Activated T-cell treated with anti-CD3 and anti-CD28 coated beads, Interleukin-2, amount 50 U/mL, for 4 hours (primary cell): ENCODE data around the gene RRAS. TPM values are rescaled to one million over a fixed set of nuclear protein-coding genes. Genes with fewer than 3 reads are reported as not detected.

Experiments
- ATAC-seq, 2 donors: fragments of 200-7000 bp; cut with Tn5 transposase; one replicate each; pipeline ENCODE4 v1.10.0; 2021
- DNase-seq: peaks from one replicate; pipeline ENCODE4 v3.0.0-alpha.2; 2020
- H3K27me3 Mint-ChIP-seq: one replicate; pipeline ENCODE4 v1.8.0; 2021; ENCODE audit warnings: low read depth, mixed read lengths
- H3K36me3 Mint-ChIP-seq: one replicate; pipeline ENCODE4 v1.8.0; 2022; ENCODE audit warnings: mixed read lengths; ENCODE audit not compliant: insufficient read depth
- H3K4me1 Mint-ChIP-seq: one replicate; pipeline ENCODE4 v1.8.0; 2021; ENCODE audit warnings: low read depth, mixed read lengths
- H3K4me3 Mint-ChIP-seq: one replicate; pipeline ENCODE4 v1.8.0; 2021; ENCODE audit warnings: mild to moderate bottlenecking, moderate library complexity, mixed read lengths
- H3K9me3 Mint-ChIP-seq: one replicate; pipeline ENCODE4 v1.8.0; 2021; ENCODE audit warnings: mixed read lengths
- total RNA-seq, 3 donors: library from RNA; stranded (reverse); gene quantifications; one replicate each; pipeline ENCODE4 v1.2.1, GENCODE V29; 2021

The RRAS gene
- total RNA-seq, 3 donors from 2014 or later: 2.3 to 3.8 (median 3.5) TPM

DNA sequence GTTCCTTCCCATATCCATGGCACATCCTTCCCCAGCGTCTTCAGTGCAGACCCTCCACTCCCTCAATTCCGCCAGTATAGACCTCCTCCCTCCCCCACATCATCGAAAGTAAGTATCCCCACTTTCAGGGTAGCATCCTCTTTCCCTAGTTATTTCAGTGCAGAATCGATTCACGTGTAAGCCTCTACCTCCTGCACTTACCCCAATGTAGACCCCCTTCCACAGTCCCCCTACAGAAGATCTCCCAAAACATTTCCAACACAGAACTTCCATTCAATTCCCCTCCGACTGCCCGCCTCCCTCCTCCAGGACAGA is 25.1 kb upstream of the RRAS start:
- Mint-ChIP-seq H3K4me3 (peak overlapping the region; percentile 95), H3K27me3 (no peaks in the 10 kb centered on the region), H3K36me3 (peaks cover 9% of the 10 kb centered on the region), H3K4me1 (peaks cover 37% of the 10 kb centered on the region), H3K9me3 (no peaks in the 10 kb centered on the region)
- DNase-seq: no peak
- ATAC-seq: no peak

DNA sequence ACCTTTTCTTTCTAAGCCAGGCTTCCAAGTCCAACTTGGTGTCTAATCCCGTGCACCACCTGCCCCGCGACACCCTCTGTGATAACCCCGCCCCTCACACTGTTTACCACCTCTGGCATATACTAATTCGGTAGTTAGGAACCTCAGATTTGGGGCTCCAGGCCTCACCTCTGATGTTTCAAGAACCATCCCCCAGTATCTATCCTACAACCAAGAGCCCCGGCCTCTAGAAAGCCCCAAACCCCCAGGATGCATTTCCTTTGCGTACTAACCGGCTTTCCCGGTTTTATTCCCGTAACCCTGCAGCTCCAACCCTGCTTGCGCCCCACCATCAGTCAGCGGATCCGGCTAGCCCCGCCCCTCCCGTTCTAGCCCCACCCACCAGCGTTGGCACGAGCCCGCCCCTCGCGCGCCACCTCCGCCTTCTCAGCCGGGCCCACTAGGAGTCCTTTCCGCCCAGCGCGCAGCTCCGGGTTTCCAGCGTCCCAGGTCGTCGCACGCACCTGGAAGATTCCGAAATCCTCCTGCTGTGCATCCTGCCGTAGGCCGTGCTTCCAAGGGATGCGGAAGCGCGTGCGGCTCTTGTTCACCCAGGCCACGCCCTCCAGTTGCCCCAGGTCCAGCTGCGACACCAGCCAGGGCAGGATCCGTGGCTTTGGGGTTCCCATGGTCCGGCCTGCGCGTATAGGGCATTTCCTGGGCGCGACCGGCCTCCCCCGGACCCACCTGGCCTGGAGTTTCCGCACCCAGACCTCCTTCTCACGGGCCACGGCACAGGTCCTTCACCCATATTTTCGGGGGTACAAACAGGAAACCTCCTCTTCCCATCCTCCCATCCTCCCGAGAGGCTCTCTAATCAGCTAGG is 24.5 kb upstream of the RRAS start:
- peak overlapping the region; percentile 95 for H3K4me3 Mint-ChIP-seq
- peaks cover 39% of the 10 kb centered on the region for H3K4me1 Mint-ChIP-seq
- H3K9me3 Mint-ChIP-seq: no peaks in the 10 kb centered on the region
- peaks cover 8% of the 10 kb centered on the region for H3K36me3 Mint-ChIP-seq
- DNase-seq (peak; percentile 92), ATAC-seq (peak; percentile 58 to 67)
- no peaks in the 10 kb centered on the region for H3K27me3 Mint-ChIP-seq

DNA sequence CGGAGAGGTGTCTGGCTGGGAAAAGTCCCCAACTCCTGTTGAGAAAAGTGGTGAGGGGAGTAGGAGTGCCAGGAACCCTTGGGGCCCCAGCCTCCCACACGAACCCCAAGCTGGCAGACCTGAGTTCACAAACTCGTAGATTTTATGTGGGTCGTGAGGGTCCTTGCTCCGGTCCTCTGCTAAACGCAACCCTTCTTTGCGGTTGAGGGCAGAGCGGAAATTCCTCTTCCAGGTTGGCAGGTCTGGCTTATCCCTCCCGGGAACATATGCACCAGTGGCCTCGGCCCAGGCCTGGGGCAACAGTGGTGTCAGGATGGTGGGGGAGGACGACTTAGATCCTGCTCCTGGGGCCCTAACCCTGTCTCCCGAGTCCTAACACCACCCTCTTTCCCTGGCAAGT is 23.3 kb upstream of the RRAS start:
- no peaks in the 10 kb centered on the region for H3K9me3 Mint-ChIP-seq
- ATAC-seq: no peak
- peak overlapping the region; percentile 95 for H3K4me3 Mint-ChIP-seq
- peaks cover 11% of the 10 kb centered on the region for H3K36me3 Mint-ChIP-seq
- H3K4me1 Mint-ChIP-seq: peaks cover 39% of the 10 kb centered on the region
- DNase-seq: no peak
- H3K27me3 Mint-ChIP-seq: no peaks in the 10 kb centered on the region

DNA sequence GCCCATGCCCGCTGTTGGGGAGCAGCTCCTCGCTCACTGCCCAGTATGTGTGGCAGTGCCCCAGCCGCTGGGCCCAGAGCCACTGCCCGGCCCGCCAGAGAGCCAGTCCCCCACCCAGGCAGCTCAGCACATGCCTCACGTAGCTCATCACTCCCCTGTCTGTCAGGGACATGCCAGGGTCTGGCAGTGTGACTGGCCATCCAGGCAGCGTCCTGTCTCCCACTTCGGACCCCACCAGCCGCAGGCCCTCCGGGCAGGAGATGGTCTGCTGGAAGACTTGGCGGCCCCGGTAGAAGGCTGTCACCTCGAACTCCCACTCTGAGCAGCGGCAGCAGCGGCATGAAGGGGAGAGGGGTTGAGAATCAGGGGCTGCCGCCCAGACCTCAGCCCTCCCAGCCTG is 22.1 kb upstream of the RRAS start:
- Mint-ChIP-seq H3K9me3 (no peaks in the 10 kb centered on the region), H3K4me3 (no peak overlapping the region), H3K27me3 (no peaks in the 10 kb centered on the region), H3K4me1 (peaks cover 34% of the 10 kb centered on the region), H3K36me3 (peaks cover 13% of the 10 kb centered on the region)
- ATAC-seq: no peak
- DNase-seq: no peak

DNA sequence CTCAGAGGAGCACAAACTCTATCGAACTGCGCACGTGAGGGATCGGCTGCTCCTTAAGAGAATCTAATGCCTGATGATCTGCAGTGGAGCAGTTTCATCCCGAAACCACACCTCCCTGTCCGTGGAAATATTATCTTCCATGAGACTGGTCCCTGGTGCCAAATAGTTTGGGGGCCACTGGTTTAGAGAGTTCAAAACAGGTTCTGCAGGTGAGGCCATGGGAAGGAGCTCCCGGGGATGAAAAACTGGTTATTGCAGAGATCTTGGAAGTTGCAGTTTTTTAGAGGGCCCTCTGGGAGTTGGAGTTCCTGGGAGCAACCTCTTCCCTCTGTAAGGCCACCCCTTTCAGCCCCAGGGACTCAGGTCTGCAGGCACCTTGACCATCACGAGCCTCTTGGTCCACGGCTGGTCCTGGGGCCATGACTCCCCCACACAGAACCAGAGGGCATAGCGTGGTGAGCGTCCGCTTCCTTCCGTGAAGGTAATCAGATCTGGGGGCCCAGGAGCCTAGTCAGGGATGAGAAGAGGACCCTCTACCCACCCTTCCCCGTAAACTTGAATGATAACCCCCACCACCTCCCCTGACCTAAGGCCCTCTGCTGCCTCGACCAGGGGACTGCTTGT is 20.5 kb upstream of the RRAS start:
- no peaks in the 10 kb centered on the region for H3K9me3 Mint-ChIP-seq
- no peak for ATAC-seq

DNA sequence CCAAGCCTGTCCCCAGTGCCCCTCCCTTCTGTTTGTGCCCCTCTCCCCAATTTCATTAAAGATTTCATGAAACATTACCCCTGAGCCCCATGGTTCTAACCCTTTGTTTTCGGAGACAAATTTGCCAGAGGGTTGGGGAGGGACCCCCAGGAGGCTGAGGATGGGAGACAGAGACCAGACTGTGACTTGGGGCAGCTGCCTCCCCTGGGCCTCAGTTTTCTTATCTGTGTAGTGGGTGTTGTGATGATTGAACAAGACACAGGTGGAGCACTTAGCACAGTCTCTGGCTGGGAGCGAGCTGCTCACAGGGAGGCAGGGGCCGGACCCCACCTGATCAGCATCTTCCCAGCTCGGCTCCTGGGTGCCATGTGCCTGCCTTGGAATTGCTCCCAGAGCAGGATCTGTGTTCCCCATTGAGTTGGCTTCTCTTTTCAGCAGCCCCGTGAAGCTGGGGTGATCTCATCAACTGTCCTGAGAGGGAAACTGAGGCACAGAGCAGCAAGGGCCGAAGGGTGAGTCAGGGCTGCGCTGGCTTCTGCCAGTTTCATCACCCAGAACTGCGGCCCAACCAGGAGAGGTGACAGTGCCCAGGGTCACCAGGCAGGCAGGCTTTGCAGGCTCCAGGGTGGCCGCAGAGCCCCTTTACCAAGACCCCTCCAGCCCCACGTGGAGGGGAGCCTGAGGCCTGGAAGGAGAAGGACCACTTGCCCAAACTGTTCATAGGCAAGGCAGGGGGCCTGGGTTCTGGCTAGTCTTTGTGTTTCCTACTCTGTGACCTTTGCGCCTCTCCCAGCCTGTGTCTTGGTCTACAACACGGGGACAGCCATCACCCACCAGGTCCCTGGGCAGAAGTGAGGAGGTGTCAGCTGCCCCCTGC is 18.9 kb upstream of the RRAS start:
- H3K36me3 Mint-ChIP-seq: peaks cover 29% of the 10 kb centered on the region
- no peaks in the 10 kb centered on the region for H3K9me3 Mint-ChIP-seq
- ATAC-seq (no peak), DNase-seq (no peak)
- no peaks in the 10 kb centered on the region for H3K27me3 Mint-ChIP-seq
- H3K4me3 Mint-ChIP-seq: no peak overlapping the region
- peaks cover 16% of the 10 kb centered on the region for H3K4me1 Mint-ChIP-seq

More for the DNA sequence above, 20.5 kb upstream of the RRAS start:
- no peak for DNase-seq
- peaks cover 25% of the 10 kb centered on the region for H3K4me1 Mint-ChIP-seq
- peaks cover 22% of the 10 kb centered on the region for H3K36me3 Mint-ChIP-seq
- H3K4me3 Mint-ChIP-seq: no peak overlapping the region
- no peaks in the 10 kb centered on the region for H3K27me3 Mint-ChIP-seq

DNA sequence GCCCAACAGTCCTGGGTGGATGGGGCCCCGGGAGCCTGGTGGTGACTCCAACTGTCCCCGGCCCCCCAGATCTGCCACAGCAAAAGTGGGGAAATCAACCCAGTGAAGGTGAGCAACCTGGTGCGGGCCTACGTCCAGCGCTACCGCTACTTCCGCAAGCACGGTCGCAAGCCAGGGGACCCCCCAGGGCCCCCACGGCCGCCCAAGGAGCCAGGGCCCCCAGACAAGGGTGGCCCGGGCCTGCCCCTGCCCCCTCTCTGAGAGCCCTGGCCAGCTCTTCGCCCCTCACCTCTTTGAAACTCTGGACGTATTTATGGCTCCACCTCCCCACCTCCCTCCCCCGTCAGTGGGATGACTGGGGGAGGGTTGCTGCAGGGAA is 18.2 kb upstream of the RRAS start:
- DNase-seq (no peak), ATAC-seq (no peak)
- no peaks in the 10 kb centered on the region for H3K27me3 Mint-ChIP-seq
- no peak overlapping the region for H3K4me3 Mint-ChIP-seq
- peaks cover 9% of the 10 kb centered on the region for H3K4me1 Mint-ChIP-seq
- peaks cover 29% of the 10 kb centered on the region for H3K36me3 Mint-ChIP-seq
- no peaks in the 10 kb centered on the region for H3K9me3 Mint-ChIP-seq

DNA sequence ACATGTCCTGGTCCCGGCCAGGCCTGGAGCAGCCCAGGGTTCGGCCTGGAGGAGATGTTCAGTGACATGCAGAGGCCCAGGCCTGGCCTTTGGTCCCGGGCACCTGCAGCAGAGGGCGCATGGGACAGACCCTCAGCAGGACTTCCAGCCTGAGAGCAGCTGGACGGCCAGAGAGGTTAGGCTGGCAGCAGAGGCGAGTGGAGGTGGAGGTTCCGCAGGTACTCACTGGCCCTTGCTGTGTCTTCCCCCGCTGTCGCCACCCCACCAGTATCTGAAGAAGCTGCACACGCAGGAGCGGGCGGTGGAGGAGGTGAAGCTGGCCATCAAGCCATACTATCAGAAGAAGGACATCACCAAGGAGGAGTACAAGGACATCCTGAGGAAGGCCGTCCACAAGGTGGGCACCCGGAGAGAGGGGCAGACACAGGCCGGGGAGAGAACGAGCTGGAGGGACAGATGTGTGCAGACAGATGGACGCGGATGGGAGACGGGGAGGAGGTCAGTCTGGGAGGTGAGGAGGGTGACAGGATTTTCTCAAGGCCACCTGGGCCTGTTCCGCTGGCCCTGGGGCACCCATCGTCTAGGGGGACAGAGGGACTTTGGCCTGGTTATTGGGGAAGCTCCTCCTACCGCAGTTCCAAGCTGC is 17.7 kb upstream of the RRAS start:
- H3K9me3 Mint-ChIP-seq: no peaks in the 10 kb centered on the region
- no peaks in the 10 kb centered on the region for H3K27me3 Mint-ChIP-seq
- ATAC-seq (no peak), DNase-seq (no peak)
- H3K36me3 Mint-ChIP-seq: peaks cover 31% of the 10 kb centered on the region
- no peak overlapping the region for H3K4me3 Mint-ChIP-seq
- peaks cover 4% of the 10 kb centered on the region for H3K4me1 Mint-ChIP-seq

DNA sequence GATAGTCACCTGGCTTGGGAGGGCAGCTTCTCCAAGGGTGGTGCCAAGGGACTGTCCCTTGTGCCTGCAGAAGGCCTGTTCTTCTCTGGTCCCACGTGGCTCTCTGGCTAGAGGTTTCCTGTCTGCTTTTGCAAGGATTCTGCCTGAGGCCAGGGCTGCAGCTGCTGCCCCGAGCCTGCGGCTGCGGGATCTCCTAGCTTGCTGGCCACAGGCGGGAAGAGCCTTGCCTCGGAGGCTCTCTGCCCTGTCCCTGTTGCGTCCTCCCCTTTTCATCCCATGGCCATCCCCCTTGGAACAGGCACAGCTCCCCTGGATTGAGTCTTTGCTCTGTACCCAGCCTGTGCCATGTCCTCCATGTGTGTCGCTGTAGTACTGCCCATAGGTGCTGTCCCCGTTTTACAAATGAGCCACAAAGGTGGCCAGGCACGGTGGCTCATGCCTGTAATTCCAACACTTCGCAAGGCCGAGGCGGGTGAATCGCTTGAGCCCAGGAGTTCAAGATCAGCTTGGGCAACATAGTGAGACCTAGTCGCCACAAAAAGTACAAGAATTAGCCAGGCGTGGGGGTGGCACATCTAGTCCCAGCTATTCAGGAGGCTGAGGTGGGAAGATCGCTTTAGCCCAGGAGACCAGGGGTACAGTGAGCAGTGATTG is 16.6 kb upstream of the RRAS start:
- ATAC-seq (no peak), DNase-seq (no peak)
- Mint-ChIP-seq H3K9me3 (no peaks in the 10 kb centered on the region), H3K4me1 (peaks cover 2% of the 10 kb centered on the region), H3K4me3 (no peak overlapping the region), H3K36me3 (peaks cover 31% of the 10 kb centered on the region), H3K27me3 (no peaks in the 10 kb centered on the region)

DNA sequence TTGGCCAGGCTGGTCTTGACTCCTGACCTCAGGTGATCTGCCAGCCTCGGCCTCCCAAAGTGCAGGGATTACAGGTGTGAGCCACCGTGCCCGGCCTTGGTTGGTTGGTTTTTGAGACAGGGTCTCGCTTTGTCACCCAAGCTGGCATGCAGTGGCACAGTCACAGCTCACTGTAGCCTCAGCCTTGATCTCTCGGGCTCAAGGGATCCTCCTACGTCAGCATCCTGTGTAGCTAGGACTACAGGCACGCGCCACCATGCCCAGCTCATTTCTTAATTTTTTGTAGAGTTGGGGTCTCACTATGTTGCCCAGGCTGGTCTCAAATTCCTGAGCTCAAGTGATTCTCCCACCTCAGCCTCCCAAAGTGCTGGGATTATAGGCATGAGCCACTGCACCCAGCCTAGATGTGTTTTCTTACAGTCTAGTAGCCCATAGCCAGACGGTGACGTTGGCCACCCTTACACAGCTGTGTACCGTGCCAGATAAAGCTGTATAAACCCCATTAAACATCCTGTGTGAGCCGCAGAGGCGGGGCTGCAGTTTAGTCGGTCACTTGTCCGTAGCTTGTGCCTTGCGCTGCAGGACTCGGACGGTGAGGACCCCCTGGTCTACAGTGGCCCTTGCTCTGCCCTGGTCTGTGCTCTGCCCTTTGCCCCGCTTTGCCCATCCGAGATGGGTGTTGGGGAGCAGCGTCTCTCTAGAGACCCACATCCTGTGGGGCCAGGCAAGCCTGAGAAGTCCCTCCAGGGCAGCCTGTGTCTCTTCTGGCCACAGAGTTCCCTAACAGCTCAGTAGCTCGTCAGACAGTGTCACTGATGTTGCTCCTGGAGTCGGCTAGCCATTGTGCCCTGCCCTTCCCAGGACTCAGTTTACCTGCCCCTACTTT is 15.9 kb upstream of the RRAS start:
- DNase-seq (no peak), ATAC-seq (no peak)
- H3K36me3 Mint-ChIP-seq: peaks cover 33% of the 10 kb centered on the region
- peaks cover 2% of the 10 kb centered on the region for H3K4me1 Mint-ChIP-seq
- no peaks in the 10 kb centered on the region for H3K27me3 Mint-ChIP-seq
- no peaks in the 10 kb centered on the region for H3K9me3 Mint-ChIP-seq
- no peak overlapping the region for H3K4me3 Mint-ChIP-seq

DNA sequence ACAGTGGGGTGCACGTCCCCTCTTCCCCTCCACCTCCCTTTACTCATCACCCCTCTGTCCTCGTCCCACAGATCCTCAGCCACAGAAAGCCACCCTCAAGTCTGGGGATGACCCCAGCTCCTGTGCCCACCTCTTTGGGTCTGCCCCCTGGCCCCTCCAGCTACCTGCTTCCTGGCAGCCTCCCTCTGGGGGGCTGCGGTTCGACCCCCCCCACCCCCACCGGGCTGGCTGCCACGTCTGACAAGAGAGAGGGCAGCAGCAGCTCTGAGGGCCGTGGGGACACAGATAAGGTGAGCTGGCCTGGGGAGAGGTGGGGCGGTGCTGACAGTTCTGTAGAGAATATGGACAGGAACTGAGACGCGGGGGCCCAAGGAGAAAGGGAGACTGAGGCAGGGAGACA is 14.6 kb upstream of the RRAS start:
- Mint-ChIP-seq H3K9me3 (no peaks in the 10 kb centered on the region), H3K36me3 (peaks cover 28% of the 10 kb centered on the region), H3K4me3 (no peak overlapping the region), H3K4me1 (no peaks in the 10 kb centered on the region), H3K27me3 (no peaks in the 10 kb centered on the region)
- ATAC-seq (no peak), DNase-seq (no peak)

DNA sequence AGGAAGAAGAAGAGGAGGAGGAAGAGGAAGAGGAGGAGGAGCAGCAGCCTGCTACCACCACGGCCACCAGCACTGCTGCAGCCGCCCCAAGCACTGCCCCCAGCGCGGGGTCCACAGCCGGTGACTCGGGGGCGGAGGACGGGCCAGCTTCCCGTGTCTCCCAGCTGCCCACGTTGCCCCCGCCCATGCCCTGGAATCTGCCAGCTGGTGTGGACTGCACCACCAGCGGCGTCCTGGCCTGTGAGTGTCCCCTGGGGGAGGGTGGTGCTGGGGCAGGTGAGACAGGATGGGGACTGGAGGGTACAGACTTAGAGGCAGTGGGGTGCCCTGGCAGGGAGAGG is 13.5 kb upstream of the RRAS start:
- DNase-seq (no peak), ATAC-seq (no peak)
- Mint-ChIP-seq H3K9me3 (no peaks in the 10 kb centered on the region), H3K27me3 (no peaks in the 10 kb centered on the region), H3K36me3 (peaks cover 31% of the 10 kb centered on the region), H3K4me3 (no peak overlapping the region), H3K4me1 (no peaks in the 10 kb centered on the region)
